Smooth muscle cell (in vitro differentiated cells): ENCODE measurements around the gene DCTPP1. TPM values are rescaled to one million over a fixed set of nuclear protein-coding genes. Genes with fewer than 3 reads are reported as not detected.

ENCODE experiments used
- DNase-seq: peaks from one replicate; lab custom pipeline; 2025; ENCODE audit not compliant: unreplicated experiment; lab: John Stamatoyannopoulos, UW
- H2AFZ ChIP-seq: fragments of 200-600 bp; sonication (generic); 2 replicates; pipeline ENCODE4 v1.6.0; 2016; ENCODE audit warnings: antibody characterized with exemption, low read depth, mild to moderate bottlenecking
- H3F3A ChIP-seq: fragments of 200-600 bp; sonication (generic); 2 replicates; pipeline ENCODE4 v1.6.0; 2017; ENCODE audit warnings: antibody characterized with exemption, low read depth
- H3K27ac ChIP-seq: fragments of 200-600 bp; sonication (generic); 2 replicates; pipeline ENCODE4 v1.5.1; 2016; ENCODE audit warnings: low read depth, mild to moderate bottlenecking
- H3K27me3 ChIP-seq: fragments of 200-600 bp; sonication (generic); 2 replicates; pipeline ENCODE4 v1.6.1; 2016; ENCODE audit warnings: low read depth, mild to moderate bottlenecking
- H3K36me3 ChIP-seq: fragments of 200-600 bp; sonication (generic); 2 replicates; pipeline ENCODE4 v1.5.1; 2016; ENCODE audit warnings: low read depth
- H3K4me1 ChIP-seq: fragments of 200-600 bp; sonication (generic); 2 replicates; pipeline ENCODE4 v1.5.1; 2016; ENCODE audit warnings: low read depth
- H3K4me2 ChIP-seq: fragments of 200-600 bp; sonication (generic); 2 replicates; pipeline ENCODE4 v1.6.0; 2016; ENCODE audit warnings: mild to moderate bottlenecking
- H3K4me3 ChIP-seq: fragments of 200-600 bp; sonication (generic); 2 replicates; pipeline ENCODE4 v1.5.1; 2016; ENCODE audit warnings: mild to moderate bottlenecking
- H3K79me2 ChIP-seq: fragments of 200-600 bp; sonication (generic); 2 replicates; pipeline ENCODE4 v1.6.0; 2016; ENCODE audit warnings: low read depth, mild to moderate bottlenecking
- H3K9ac ChIP-seq: fragments of 200-600 bp; sonication (generic); 2 replicates; pipeline ENCODE4 v1.6.0; 2016; ENCODE audit warnings: low read depth
- H3K9me3 ChIP-seq: fragments of 200-600 bp; sonication (generic); replicated peaks from 2 replicates; pipeline ENCODE4 v1.5.1; 2016; ENCODE audit warnings: low read depth
- H4K20me1 ChIP-seq: fragments of 200-600 bp; sonication (generic); 2 replicates; pipeline ENCODE4 v1.6.0; 2016; ENCODE audit warnings: low read depth
- CTCF ChIP-seq: fragments of 200-600 bp; sonication (generic); IDR thresholded peaks from 2 replicates; pipeline ENCODE4 v1.5.1; 2017; ENCODE audit warnings: borderline replicate concordance, mild to moderate bottlenecking, antibody characterized with exemption; ENCODE audit not compliant: insufficient read depth, poor library complexity, severe bottlenecking
- WGBS: methylation state at CpG from one replicate; pipeline ENCODE4 v1.1.7; 2016; ENCODE audit warnings: low lambda C conversion rate; 5-methylcytosine and 5-hydroxymethylcytosine counted together
- polyA plus RNA-seq: library from polyadenylated mRNA; unstranded; fragments of >200 nt; fragmentation: Nextera tagmentation; extraction: Ambion mirVana; gene quantifications from 2 replicates; pipeline ENCODE4 v1.2.1, GENCODE V29; 2016
- total RNA-seq: library from RNA; depleted of rRNA; stranded (reverse); fragments of >200 nt; gene quantifications from 2 replicates; pipeline ENCODE4 v1.2.3, GENCODE V29; 2014

The DCTPP1 gene
- total and polyA plus RNA-seq, 2 experiments from 2014 or later, result 18.4 to 37.8 TPM

- Histone ChIP-seq H3K4me3 (no peak overlapping the region), H3K4me2 (no peak overlapping the region), H3K4me1 (no peaks in the 10 kb centered on the region), H3K9me3 (no peaks in the 10 kb centered on the region), H2AFZ (no peak overlapping the region), H3K27me3 (no peaks in the 10 kb centered on the region), H3K79me2 (no peaks in the 10 kb centered on the region), H3F3A (no peaks in the 10 kb centered on the region), H4K20me1 (peaks cover 5% of the 10 kb centered on the region), H3K36me3 (no peaks in the 10 kb centered on the region), H3K9ac (no peak overlapping the region), H3K27ac (no peak overlapping the region)
- TF ChIP-seq CTCF, result no peak
- WGBS, result 82% methylated on average over 2 of the region's 2 CpGs
- DNase-seq, result no peak
Measured at GRCh38 chr16:30383521-30383920, 46.3 kb downstream of the DCTPP1 start.

- Histone ChIP-seq H3K27ac (no peak within 1 kb of the TSS), H3K36me3 (no peaks in the 10 kb centered on the region)
- WGBS, result 87% methylated on average over 12 of the region's 12 CpGs
Measured at GRCh38 chr16:30382111-30382881, 47.5 kb downstream of the DCTPP1 start, which contains the start of gene SEPTIN1. Gene SEPTIN1 (minus strand): TSS chr16:30382561. CDS start chr16:30382542, 19 bp downstream.

GRCh38 chr16:30381291-30382041, 48.4 kb downstream of the DCTPP1 start:
- no peaks in the 10 kb centered on the region for H3F3A ChIP-seq
- 95% methylated on average over 13 of the region's 13 CpGs for WGBS
- no peak overlapping the region for H3K27ac ChIP-seq
- no peaks in the 10 kb centered on the region for H3K36me3 ChIP-seq
- no peaks in the 10 kb centered on the region for H3K79me2 ChIP-seq
- H3K4me3 ChIP-seq, result no peak overlapping the region
- no peaks in the 10 kb centered on the region for H3K27me3 ChIP-seq
- H4K20me1 ChIP-seq, result peaks cover 5% of the 10 kb centered on the region
- H3K9me3 ChIP-seq, result no peaks in the 10 kb centered on the region
- no peak overlapping the region for H2AFZ ChIP-seq
- peaks cover 9% of the 10 kb centered on the region for H3K4me1 ChIP-seq
- H3K9ac ChIP-seq, result no peak overlapping the region
- H3K4me2 ChIP-seq, result no peak overlapping the region
- DNase-seq, result no peak
- no peak for TF ChIP-seq CTCF

More at GRCh38 chr16:30382111-30382881, 47.5 kb downstream of the DCTPP1 start, which contains the start of gene SEPTIN1:
- H3K27me3 ChIP-seq, result no peaks in the 10 kb centered on the region
- H3K4me2 ChIP-seq, result no peak within 1 kb of the TSS
- H3K4me1 ChIP-seq, result peaks cover 2% of the 10 kb centered on the region
- no peak for DNase-seq
- peaks cover 5% of the 10 kb centered on the region for H4K20me1 ChIP-seq
- H3K9ac ChIP-seq, result no peak within 1 kb of the TSS
- no peak within 1 kb of the TSS for H3K4me3 ChIP-seq
- H3K9me3 ChIP-seq, result no peaks in the 10 kb centered on the region
- no peak for TF ChIP-seq CTCF
- H3F3A ChIP-seq, result no peaks in the 10 kb centered on the region
- H3K79me2 ChIP-seq, result no peaks in the 10 kb centered on the region
- H2AFZ ChIP-seq, result no peak within 1 kb of the TSS
